KOPT-K1 (cell line): ENCODE data around the gene FARSA.
A peak's percentile ranks its signal among the peaks of the same experiment; 100 is the strongest.

ENCODE experiments used
- H3K27ac ChIP-seq: fragments of 200-600 bp; sonication (generic); 2 replicates; pipeline ENCODE4 v1.5.1; 2016; ENCODE audit warnings: antibody characterized with exemption, mild to moderate bottlenecking, low read depth, low read length; ENCODE audit not compliant: poor library complexity, severe bottlenecking
- H3K36me3 ChIP-seq: fragments of 200-600 bp; sonication (generic); 2 replicates; pipeline ENCODE4 v1.5.1; 2017; ENCODE audit warnings: antibody characterized with exemption, mild to moderate bottlenecking, low read length, moderate library complexity; ENCODE audit not compliant: insufficient read depth
- H3K9me3 ChIP-seq: fragments of 200-600 bp; sonication (generic); 2 replicates; pipeline ENCODE4 v1.5.1; 2017; ENCODE audit warnings: antibody characterized with exemption, low read length, mild to moderate bottlenecking; ENCODE audit not compliant: insufficient read depth, poor library complexity, severe bottlenecking

The FARSA gene

DNA sequence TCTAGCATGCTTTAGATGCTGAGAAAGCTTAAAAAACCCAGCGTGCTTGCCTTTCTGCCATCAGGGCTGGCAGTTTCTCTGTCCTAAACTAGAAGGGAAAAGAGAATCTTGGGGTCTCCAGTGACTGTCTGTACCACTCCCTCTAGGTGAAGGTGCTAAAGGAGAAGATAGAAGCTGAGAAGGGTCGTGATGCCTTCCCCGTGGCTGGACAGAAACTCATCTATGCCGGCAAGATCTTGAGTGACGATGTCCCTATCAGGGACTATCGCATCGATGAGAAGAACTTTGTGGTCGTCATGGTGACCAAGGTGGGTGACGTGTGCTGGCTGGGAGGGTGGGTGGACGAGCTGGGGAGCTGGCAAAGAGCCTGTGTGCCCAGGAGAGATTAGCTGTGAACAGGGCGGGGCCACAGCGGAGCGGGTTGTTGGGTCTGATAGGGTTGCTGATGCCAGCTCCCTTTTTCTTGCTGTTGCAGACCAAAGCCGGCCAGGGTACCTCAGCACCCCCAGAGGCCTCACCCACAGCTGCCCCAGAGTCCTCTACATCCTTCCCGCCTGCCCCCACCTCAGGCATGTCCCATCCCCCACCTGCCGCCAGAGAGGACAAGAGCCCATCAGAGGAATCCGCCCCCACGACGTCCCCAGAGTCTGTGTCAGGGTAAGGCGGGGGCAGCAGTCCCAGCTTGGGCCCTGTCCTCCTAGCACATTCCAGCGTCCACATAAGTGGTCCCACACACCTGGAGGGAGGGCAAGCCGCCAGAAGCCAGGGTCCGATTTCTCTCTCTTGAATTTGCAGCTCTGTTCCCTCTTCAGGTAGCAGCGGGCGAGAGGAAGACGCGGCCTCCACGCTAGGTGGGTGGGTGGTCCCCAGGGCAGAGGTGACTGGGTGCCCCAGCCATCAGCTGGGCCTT, 14.4 kb upstream of the FARSA start:
- peaks cover 83% of the 10 kb centered on the region for H3K36me3 ChIP-seq
- H3K27ac ChIP-seq, result no peak overlapping the region
- H3K9me3 ChIP-seq, result no peaks in the 10 kb centered on the region

- peaks cover 83% of the 10 kb centered on the region for H3K36me3 ChIP-seq
- no peaks in the 10 kb centered on the region for H3K9me3 ChIP-seq
- peak overlapping the region; percentile 89 for H3K27ac ChIP-seq
These were observed 13.4 kb upstream of the FARSA start for GRCh38 chr19:12946731-12947496.

DNA sequence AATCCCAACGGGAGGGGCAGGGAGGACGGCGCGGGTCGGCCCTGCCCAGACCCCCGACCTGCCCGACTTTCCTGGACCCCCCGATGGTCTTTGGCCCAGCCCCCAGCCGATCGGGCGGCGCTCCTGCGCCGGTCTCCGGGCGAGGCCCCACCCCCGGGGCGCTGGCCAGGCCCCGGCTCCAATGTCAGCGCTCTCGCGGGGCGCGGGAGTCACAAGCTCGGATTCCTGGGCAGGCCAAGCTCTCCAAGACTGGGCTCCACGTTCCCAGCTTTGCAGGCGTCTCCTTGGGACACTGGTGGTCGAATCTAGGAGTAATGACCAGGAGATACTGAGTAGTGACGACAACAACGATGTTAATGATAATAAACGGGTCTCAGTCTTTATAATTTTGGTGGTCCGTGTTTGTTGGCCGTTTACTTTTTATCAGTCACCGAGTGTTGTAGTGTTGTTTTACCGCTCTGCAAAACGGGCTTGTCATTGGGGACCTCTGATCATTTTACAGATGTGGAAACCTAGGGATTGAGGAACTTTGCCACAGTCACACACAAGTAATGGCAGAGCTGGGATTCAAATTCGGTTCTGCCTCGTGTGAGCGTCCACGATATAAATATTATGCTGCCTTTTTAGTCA, 12.7 kb upstream of the FARSA start:
- Histone ChIP-seq H3K36me3 (peaks cover 83% of the 10 kb centered on the region), H3K27ac (peak overlapping the region; percentile 89), H3K9me3 (no peaks in the 10 kb centered on the region)

DNA sequence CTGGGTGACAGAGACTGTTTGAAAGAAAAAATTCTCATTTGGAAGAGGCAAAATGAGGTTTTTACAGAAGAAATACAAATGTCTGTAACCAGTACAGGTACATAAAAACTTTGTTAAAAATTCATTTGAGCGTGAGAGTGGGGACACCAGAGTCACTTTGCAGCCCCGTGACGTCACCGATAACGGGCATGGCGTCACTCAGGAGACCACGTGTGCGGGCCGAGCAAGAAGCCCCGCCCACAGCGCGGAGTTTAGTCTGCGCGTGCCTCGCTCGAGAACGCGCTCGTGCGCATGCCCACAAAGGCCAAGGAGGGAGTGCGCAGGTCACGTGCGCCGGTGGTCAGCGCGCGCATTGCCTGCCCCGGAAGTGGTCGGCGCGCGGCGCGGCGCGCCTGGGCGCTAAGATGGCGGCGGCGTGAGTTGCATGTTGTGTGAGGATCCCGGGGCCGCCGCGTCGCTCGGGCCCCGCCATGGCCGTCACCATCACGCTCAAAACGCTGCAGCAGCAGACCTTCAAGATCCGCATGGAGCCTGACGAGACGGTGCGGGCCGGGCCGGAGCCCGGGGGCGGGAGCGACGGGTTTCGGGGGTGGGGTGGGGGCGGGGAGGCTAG, 12.1 kb upstream of the FARSA start, which contains the start of gene RAD23A:
TSS of gene RAD23A (plus strand) at position 384 of the 613 bp plus-strand sequence. CDS start at position 471, 87 bp downstream.
- no peaks in the 10 kb centered on the region for H3K9me3 ChIP-seq
- peak within 1 kb of the TSS; percentile 89 for H3K27ac ChIP-seq
- peaks cover 83% of the 10 kb centered on the region for H3K36me3 ChIP-seq

GRCh38 chr19:12944104-12944674, 10.7 kb upstream of the FARSA start:
- peaks cover 83% of the 10 kb centered on the region for H3K36me3 ChIP-seq
- no peaks in the 10 kb centered on the region for H3K9me3 ChIP-seq
- H3K27ac ChIP-seq, result no peak overlapping the region

DNA sequence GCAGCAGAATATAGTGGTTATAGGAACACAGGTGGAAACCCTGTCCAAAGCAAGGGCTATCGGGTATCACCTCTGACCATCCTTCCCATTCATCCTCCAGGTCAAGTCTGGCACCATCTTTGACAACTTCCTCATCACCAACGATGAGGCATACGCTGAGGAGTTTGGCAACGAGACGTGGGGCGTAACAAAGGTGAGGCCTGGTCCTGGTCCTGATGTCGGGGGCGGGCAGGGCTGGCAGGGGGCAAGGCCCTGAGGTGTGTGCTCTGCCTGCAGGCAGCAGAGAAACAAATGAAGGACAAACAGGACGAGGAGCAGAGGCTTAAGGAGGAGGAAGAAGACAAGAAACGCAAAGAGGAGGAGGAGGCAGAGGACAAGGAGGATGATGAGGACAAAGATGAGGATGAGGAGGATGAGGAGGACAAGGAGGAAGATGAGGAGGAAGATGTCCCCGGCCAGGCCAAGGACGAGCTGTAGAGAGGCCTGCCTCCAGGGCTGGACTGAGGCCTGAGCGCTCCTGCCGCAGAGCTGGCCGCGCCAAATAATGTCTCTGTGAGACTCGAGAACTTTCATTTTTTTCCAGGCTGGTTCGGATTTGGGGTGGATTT, 10.0 kb upstream of the FARSA start:
- H3K9me3 ChIP-seq, result no peaks in the 10 kb centered on the region
- peak overlapping the region; percentile 21 for H3K27ac ChIP-seq
- H3K36me3 ChIP-seq, result peaks cover 81% of the 10 kb centered on the region

- Histone ChIP-seq H3K36me3 (peaks cover 66% of the 10 kb centered on the region), H3K27ac (peak overlapping the region; percentile 99), H3K9me3 (no peaks in the 10 kb centered on the region)
These were observed 7.4 kb upstream of the FARSA start for GRCh38 chr19:12940897-12941296.

DNA sequence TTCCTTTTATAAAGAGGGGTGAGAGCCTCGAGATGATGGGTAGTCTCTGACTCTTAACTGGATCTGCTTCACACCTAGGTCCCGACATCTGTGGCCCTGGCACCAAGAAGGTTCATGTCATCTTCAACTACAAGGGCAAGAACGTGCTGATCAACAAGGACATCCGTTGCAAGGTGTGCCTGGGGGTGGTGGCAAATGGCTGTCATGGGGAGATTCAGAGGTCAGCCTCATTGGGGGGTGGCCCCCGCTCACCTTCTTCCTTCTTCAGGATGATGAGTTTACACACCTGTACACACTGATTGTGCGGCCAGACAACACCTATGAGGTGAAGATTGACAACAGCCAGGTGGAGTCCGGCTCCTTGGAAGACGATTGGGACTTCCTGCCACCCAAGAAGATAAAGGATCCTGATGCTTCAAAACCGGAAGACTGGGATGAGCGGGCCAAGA, 6.5 kb upstream of the FARSA start:
- peak overlapping the region; percentile 99 for H3K27ac ChIP-seq
- no peaks in the 10 kb centered on the region for H3K9me3 ChIP-seq
- peaks cover 63% of the 10 kb centered on the region for H3K36me3 ChIP-seq

- H3K9me3 ChIP-seq, result no peaks in the 10 kb centered on the region
These were observed 5.5 kb upstream of the FARSA start for GRCh38 chr19:12938779-12939601.

GRCh38 chr19:12937927-12938778, 4.6 kb upstream of the FARSA start, which contains the start of gene CALR:
Gene CALR (plus strand): TSS chr19:12938609. CDS start chr19:12938680, 71 bp downstream.
- peaks cover 44% of the 10 kb centered on the region for H3K36me3 ChIP-seq
- H3K27ac ChIP-seq, result peak within 1 kb of the TSS; percentile 99
- H3K9me3 ChIP-seq, result no peaks in the 10 kb centered on the region

More at GRCh38 chr19:12938779-12939601, 5.5 kb upstream of the FARSA start:
- Histone ChIP-seq H3K36me3 (peaks cover 53% of the 10 kb centered on the region), H3K27ac (peak overlapping the region; percentile 99)

DNA sequence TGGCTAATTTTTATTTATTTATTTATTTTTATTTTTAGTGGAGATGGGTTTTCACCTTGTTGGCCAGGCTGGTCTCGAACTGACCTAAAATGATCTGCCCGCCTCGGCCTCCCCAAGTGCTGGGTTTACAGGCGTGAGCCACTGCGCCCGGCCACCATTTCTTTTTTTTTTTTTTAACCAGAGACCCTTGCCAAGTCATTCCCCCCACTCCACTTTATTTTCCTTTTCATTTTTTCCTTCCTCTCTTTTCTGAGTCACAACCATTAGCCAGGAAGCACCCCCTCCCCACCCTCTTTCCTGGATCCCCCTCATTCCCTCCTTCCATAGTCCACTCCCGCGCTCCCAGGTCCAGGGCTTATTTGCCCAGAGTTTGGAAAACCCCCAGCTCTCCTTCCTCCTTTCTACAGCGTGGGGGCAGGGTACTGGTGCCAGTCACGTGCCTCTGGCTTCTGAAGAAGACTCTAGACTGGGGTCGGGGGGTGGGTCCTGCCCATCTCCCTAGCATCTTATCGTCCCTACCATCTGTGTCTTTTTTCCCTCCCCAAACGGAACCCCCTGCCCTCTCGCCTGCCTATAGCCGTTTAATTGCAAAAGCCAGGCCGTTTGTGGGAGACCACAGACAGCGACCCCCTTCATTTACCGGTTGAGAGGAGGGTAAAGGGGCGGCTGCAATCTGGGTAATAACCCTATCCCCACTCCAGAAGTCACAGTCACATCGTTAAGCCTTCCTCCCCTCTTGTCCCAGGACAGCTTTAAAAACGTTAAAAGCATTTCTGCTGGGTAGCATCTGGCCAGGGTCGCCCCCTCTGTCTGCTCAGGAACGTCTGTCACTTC, 3.8 kb upstream of the FARSA start:
- H3K27ac ChIP-seq, result peak overlapping the region; percentile 99
- H3K36me3 ChIP-seq, result peaks cover 36% of the 10 kb centered on the region
- no peaks in the 10 kb centered on the region for H3K9me3 ChIP-seq

DNA sequence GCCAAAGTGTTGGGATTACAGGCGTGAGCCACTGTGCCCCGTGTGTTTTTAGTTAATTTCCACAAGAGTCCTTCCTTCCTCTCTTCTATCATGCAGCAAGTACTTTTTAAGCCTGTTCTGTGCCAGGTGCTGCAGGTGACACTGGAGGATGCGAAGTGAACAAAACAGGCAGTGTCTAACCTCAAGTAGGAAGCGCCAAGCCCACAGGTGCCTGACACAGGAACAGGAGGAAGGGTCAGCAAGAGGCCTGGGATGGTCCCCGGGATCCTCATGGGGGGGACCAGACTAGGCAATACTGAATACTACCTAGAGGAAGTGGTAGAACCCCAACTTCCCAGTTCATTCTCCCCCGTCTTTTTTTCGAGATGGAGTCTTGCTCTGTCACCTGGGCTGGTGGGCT, 3.1 kb upstream of the FARSA start:
- H3K27ac ChIP-seq, result peak overlapping the region; percentile 99
- no peaks in the 10 kb centered on the region for H3K9me3 ChIP-seq
- H3K36me3 ChIP-seq, result peaks cover 31% of the 10 kb centered on the region
